Activated CD4-positive, alpha-beta T cell treated with anti-CD3 and anti-CD28 coated beads, Interleukin-10, Interleukin-2, amounts not matched to agents 100 ng/mL and 50 ng/mL, durations not matched to agents 16 hours and 8 hours (primary cell): Measurements from ENCODE around the gene SMIM9.
A peak's percentile ranks its signal among the peaks of the same experiment; 100 is the strongest.

Experiments
- DNase-seq: peaks from one replicate; pipeline ENCODE4 v3.0.0-alpha.2; 2020

The SMIM9 gene

GRCh38 chrX:154815274-154815818 is 19.1 kb downstream of the SMIM9 start:
- no peak for DNase-seq

GRCh38 chrX:154813801-154814200 is 20.7 kb downstream of the SMIM9 start:
- DNase-seq = no peak

GRCh38 chrX:154812341-154813101 is 21.9 kb downstream of the SMIM9 start:
- DNase-seq = no peak

GRCh38 chrX:154809939-154810665 is 24.4 kb downstream of the SMIM9 start:
- peak; percentile 32 for DNase-seq

- no peak for DNase-seq
Measured at GRCh38 chrX:154806837-154807501, 27.5 kb downstream of the SMIM9 start.

GRCh38 chrX:154805696-154806091 is 28.8 kb downstream of the SMIM9 start:
- no peak for DNase-seq

GRCh38 chrX:154804957-154805695 is 29.3 kb downstream of the SMIM9 start, which contains the start of gene MPP1:
Gene MPP1 (minus strand): TSS chrX:154805485. CDS start chrX:154805373, 112 bp downstream.
- DNase-seq = peak; percentile 78

GRCh38 chrX:154804261-154804956 is 30.1 kb downstream of the SMIM9 start:
- DNase-seq = no peak

GRCh38 chrX:154802947-154803346 is 31.5 kb downstream of the SMIM9 start:
- no peak for DNase-seq

GRCh38 chrX:154800478-154801210 is 33.8 kb downstream of the SMIM9 start:
- no peak for DNase-seq

GRCh38 chrX:154799556-154800348 is 34.7 kb downstream of the SMIM9 start:
- DNase-seq = no peak

- DNase-seq = no peak
Measured at GRCh38 chrX:154797006-154797405, 37.5 kb downstream of the SMIM9 start.

GRCh38 chrX:154795016-154795415 is 39.4 kb downstream of the SMIM9 start:
- no peak for DNase-seq

- no peak for DNase-seq
Measured at GRCh38 chrX:154793084-154793795, 41.2 kb downstream of the SMIM9 start.

- DNase-seq = no peak
Measured at GRCh38 chrX:154791939-154792338, 42.5 kb downstream of the SMIM9 start.

GRCh38 chrX:154791467-154791866 is 43.0 kb downstream of the SMIM9 start:
- DNase-seq = no peak

GRCh38 chrX:154785716-154786115 is 48.7 kb downstream of the SMIM9 start:
- DNase-seq = no peak

GRCh38 chrX:154784149-154784995 is 50.1 kb downstream of the SMIM9 start:
- no peak for DNase-seq

GRCh38 chrX:154780968-154781367 is 53.5 kb downstream of the SMIM9 start:
- DNase-seq = no peak
